Stimulated activated naive CD8-positive, alpha-beta T cell treated with anti-CD3 and anti-CD28 coated beads, Interleukin-15, Interleukin-2, amounts not matched to agents 100 ng/mL and 50 ng/mL, for 24 hours (primary cell): ENCODE measurements around the gene SSNA1.
"Not testable (repeated sequence)": the region's sequence is repeated elsewhere in the genome, so short reads cannot be mapped to it uniquely, and the experiment has no call there.

Experiments
- H3K27ac Mint-ChIP-seq: one replicate; pipeline ENCODE4 v1.8.0; 2021; ENCODE audit warnings: mild to moderate bottlenecking, mixed read lengths
- H3K27me3 Mint-ChIP-seq: one replicate; pipeline ENCODE4 v1.8.0; 2021; ENCODE audit warnings: mixed read lengths
- H3K36me3 Mint-ChIP-seq: one replicate; pipeline ENCODE4 v1.8.0; 2021; ENCODE audit warnings: low read depth, mixed read lengths
- H3K4me1 Mint-ChIP-seq: one replicate; pipeline ENCODE4 v1.8.0; 2021; ENCODE audit warnings: low read depth, mixed read lengths
- H3K4me3 Mint-ChIP-seq: one replicate; pipeline ENCODE4 v1.8.0; 2021; ENCODE audit warnings: mild to moderate bottlenecking, mixed read lengths
- H3K9me3 Mint-ChIP-seq: one replicate; pipeline ENCODE4 v1.8.0; 2021; ENCODE audit warnings: mixed read lengths

SSNA1 gene

DNA sequence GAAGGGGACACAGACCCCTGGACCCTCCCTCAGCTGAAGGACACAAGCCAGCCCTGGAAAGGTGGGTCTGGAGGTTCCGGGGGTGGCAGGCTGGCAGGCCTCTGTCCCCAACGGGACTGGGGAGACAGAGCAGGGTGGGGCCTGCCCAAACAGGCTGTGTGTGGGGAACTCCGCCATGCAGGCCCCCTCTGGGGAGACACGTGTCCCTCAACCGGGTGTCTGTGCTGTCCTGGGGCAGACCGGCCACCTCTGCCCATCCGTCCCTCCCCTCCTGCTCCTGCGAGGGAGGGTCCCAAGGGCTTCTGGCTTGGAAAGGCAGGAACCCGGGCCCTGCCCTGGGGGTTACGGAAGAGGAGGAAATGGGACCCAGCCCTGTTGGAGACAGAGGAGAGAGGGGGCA, 43.6 kb downstream of the SSNA1 start:
- Mint-ChIP-seq H3K9me3 (no peaks in the 10 kb centered on the region), H3K27ac (no peak overlapping the region), H3K36me3 (no peaks in the 10 kb centered on the region), H3K4me3 (no peak overlapping the region), H3K4me1 (peaks cover 4% of the 10 kb centered on the region), H3K27me3 (peaks cover 4% of the 10 kb centered on the region)

- Mint-ChIP-seq H3K27me3 (peaks cover 3% of the 10 kb centered on the region), H3K9me3 (no peaks in the 10 kb centered on the region), H3K4me1 (peaks cover 5% of the 10 kb centered on the region), H3K36me3 (no peaks in the 10 kb centered on the region), H3K4me3 (no peak overlapping the region), H3K27ac (no peak overlapping the region)
These were observed 44.0 kb downstream of the SSNA1 start for GRCh38 chr9:137232510-137232909.

DNA sequence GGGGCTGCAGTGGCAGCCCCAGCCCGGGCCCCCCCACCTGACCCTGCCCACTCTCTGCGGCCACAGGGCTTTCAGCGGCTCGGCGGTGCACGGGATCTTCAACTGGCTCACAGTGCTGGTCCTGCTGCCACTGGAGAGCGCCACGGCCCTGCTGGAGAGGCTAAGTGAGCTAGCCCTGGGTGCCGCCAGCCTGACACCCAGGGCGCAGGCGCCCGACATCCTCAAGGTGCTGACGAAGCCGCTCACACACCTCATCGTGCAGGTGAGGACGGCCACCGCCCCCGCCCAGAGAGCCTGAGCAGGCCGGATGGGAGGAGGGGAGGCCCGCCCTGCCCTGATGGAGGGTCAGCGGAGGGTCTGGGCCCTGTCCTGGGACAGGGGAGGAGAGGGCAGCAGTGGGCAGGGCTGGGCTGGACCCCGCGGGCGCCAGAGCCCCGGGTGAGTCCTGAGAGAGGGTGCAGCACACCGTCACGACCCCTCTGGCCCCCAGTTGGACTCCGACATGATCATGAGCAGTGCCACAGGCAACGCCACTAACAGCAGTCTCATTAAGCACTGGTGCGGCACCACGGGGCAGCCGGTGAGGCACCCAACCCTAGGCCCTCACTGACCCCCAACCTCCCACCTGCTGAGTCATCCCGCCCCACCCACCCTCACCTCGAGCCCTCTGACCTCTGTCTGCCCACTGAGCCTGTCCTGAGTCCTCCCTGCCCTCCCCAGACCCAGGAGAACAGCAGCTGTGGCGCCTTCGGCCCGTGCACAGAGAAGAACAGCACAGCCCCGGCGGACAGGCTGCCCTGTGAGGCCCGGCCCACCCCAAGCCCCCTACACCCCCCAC, 44.9 kb downstream of the SSNA1 start:
- H3K36me3 Mint-ChIP-seq, result no peaks in the 10 kb centered on the region
- no peak overlapping the region for H3K27ac Mint-ChIP-seq
- H3K9me3 Mint-ChIP-seq, result no peaks in the 10 kb centered on the region
- H3K4me1 Mint-ChIP-seq, result peaks cover 8% of the 10 kb centered on the region
- H3K4me3 Mint-ChIP-seq, result no peak overlapping the region
- no peaks in the 10 kb centered on the region for H3K27me3 Mint-ChIP-seq

- H3K4me3 Mint-ChIP-seq, result no peak overlapping the region
- H3K27me3 Mint-ChIP-seq, result no peaks in the 10 kb centered on the region
- H3K36me3 Mint-ChIP-seq, result no peaks in the 10 kb centered on the region
- H3K9me3 Mint-ChIP-seq, result no peaks in the 10 kb centered on the region
- H3K27ac Mint-ChIP-seq, result no peak overlapping the region
- H3K4me1 Mint-ChIP-seq, result peaks cover 15% of the 10 kb centered on the region
These were observed 45.7 kb downstream of the SSNA1 start for GRCh38 chr9:137234055-137234697.

GRCh38 chr9:137234758-137235423, 46.4 kb downstream of the SSNA1 start:
- Mint-ChIP-seq H3K4me1 (peaks cover 20% of the 10 kb centered on the region), H3K4me3 (no peak overlapping the region), H3K27ac (no peak overlapping the region), H3K27me3 (no peaks in the 10 kb centered on the region), H3K36me3 (no peaks in the 10 kb centered on the region), H3K9me3 (no peaks in the 10 kb centered on the region)

DNA sequence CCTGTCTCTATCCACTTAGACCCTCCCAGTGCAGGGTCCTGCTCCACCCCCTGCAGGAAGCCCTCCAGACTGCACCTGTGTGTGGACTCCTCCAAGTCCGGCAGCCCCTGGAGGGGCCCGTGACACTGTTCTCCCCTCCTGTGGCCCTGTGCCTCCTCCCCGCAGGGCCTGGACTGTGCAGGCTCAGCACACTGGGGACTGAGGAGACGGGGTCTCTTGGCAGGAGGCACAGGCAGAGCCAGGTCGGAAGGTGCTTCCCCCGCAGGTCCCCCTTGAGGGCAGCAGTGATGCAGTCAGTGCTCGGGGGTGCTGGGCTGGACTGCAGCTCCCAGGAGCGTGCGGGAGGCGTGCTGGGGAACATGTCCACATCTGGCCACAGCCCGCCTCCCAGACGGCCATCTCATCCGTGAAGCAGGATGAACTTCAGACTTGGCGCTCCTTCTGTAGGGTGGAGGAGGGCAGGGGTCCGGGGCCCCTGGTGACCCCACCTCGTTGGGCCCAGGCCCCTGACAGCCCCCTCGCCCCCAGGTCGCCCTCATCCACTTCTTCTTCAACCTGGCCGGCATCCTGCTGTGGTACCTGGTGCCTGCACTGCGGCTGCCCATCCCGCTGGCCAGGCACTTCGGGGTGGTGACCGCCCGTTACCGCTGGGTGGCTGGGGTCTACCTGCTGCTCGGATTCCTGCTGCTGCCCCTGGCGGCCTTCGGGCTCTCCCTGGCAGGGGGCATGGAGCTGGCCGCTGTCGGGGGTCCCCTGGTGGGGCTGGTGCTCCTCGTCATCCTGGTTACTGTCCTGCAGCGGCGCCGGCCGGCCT, 47.2 kb downstream of the SSNA1 start:
- no peak overlapping the region for H3K27ac Mint-ChIP-seq
- H3K9me3 Mint-ChIP-seq, result no peaks in the 10 kb centered on the region
- no peaks in the 10 kb centered on the region for H3K36me3 Mint-ChIP-seq
- H3K4me1 Mint-ChIP-seq, result peaks cover 21% of the 10 kb centered on the region
- no peaks in the 10 kb centered on the region for H3K27me3 Mint-ChIP-seq
- H3K4me3 Mint-ChIP-seq, result no peak overlapping the region

DNA sequence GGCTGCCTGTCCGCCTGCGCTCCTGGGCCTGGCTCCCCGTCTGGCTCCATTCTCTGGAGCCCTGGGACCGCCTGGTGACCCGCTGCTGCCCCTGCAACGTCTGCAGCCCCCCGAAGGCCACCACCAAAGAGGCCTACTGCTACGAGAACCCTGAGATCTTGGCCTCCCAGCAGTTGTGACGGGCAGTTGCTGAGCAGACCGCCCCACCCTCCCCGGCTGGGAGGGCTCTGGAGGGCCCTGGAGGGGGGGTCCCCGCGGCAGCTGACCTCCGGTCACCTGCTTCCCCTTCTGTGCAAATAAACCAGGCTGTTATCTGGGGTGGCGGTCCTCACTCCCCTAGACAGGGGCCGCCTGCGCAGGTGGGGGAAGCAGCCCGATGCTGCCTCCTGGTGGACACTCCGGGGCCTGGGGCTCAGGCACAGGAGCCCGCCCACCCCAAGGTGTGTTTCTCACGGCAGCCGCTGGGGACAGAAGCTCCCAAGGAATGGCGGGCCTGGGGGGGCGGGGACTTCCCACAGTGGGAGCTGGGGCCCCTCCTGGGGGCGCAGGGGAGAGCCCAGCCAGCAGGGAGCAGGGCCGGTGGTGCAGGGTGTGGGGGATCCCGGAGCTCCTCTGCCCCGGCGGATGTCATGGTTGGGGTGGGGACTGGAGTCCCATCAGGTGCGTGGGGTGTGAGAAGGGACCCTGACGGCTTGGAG, 47.9 kb downstream of the SSNA1 start:
- Mint-ChIP-seq H3K4me1 (peaks cover 21% of the 10 kb centered on the region), H3K4me3 (no peak overlapping the region), H3K27ac (no peak overlapping the region), H3K36me3 (peaks cover 4% of the 10 kb centered on the region), H3K27me3 (no peaks in the 10 kb centered on the region), H3K9me3 (no peaks in the 10 kb centered on the region)

DNA sequence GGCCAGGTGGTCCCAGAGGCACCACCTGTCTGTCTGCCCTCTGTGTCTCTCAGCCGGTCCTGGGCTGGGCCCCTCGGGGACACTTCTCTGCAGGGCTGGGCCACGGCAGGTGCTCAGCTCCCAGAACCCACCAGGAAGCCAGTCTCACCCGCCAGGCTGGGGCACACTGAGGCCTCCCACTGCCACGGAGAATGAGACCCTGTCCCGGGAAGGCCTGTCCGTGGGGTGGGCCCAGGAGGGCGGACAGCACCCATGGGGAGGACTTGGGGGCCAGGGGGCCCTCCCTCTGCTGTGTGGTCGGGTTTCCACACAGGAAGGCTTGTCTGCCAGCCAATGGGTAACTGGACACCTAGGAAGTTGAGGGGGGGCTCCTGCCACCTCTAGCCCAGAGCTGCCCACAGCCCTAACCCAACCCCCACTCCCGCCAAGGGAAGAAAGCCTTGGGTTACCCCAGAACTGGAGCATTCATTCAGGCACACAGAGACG, 48.5 kb downstream of the SSNA1 start:
- H3K27me3 Mint-ChIP-seq, result no peaks in the 10 kb centered on the region
- H3K4me3 Mint-ChIP-seq, result no peak overlapping the region
- H3K4me1 Mint-ChIP-seq, result peaks cover 21% of the 10 kb centered on the region
- peaks cover 7% of the 10 kb centered on the region for H3K36me3 Mint-ChIP-seq
- H3K27ac Mint-ChIP-seq, result no peak overlapping the region
- H3K9me3 Mint-ChIP-seq, result no peaks in the 10 kb centered on the region

- H3K4me1 Mint-ChIP-seq, result peaks cover 32% of the 10 kb centered on the region
- no peak overlapping the region for H3K4me3 Mint-ChIP-seq
- peaks cover 17% of the 10 kb centered on the region for H3K36me3 Mint-ChIP-seq
- H3K27me3 Mint-ChIP-seq, result no peaks in the 10 kb centered on the region
- no peak overlapping the region for H3K27ac Mint-ChIP-seq
- H3K9me3 Mint-ChIP-seq, result no peaks in the 10 kb centered on the region
These were observed 49.6 kb downstream of the SSNA1 start for GRCh38 chr9:137237759-137238726.

GRCh38 chr9:137239541-137240200, 51.2 kb downstream of the SSNA1 start:
- Mint-ChIP-seq H3K27ac (peak overlapping the region; percentile 61), H3K4me3 (peak overlapping the region; percentile 82), H3K36me3 (peaks cover 27% of the 10 kb centered on the region), H3K4me1 (peaks cover 36% of the 10 kb centered on the region)
- not testable (repeated sequence) for H3K27me3 Mint-ChIP-seq, H3K9me3 Mint-ChIP-seq
